CD4-positive, alpha-beta T cell (primary cell): ENCODE results near the gene FAM177B. TPM values are rescaled to one million over a fixed set of nuclear protein-coding genes. Genes with fewer than 3 reads are reported as not detected.

Experiments used
- ATAC-seq: fragments of 200-7000 bp; cut with Tn5 transposase; one replicate; pipeline ENCODE4 v1.10.0; 2022; ENCODE audit warnings: mild to moderate bottlenecking; ENCODE audit not compliant: poor library complexity
- CTCF ChIA-PET: fragments of 350-600 bp; sonication (Branson Sonifier 250); formaldehyde crosslinking; loops from one replicate; lab custom pipeline; 2021; ENCODE audit warnings: antibody characterized with exemption, inconsistent platforms; lab: Charles Lee
- POLR2A ChIA-PET: fragments of 350-600 bp; sonication (Branson Sonifier 250); formaldehyde crosslinking; loops from one replicate; lab custom pipeline; 2021; ENCODE audit warnings: antibody characterized with exemption, inconsistent platforms; lab: Charles Lee
- DNase-seq, 14 experiments: peaks; one replicate each; pipeline ENCODE4 v3.0.0-alpha.2; 2013 to 2020; ENCODE audit warnings: mixed read lengths in 2 of 14
- H3K27ac ChIP-seq, 2 donors: one replicate each; pipeline versions ENCODE4 v1.5.1 to v1.7.0; 2013; ENCODE audit warnings: low read length in 2 of 2, low read depth in 1 of 2, mild to moderate bottlenecking in 1 of 2
- H3K27me3 ChIP-seq, 2 experiments: 1 replicate in 1 of 2; 2 replicates in 1 of 2; pipeline versions ENCODE4 v1.6.1 to v1.7.0; 2013; ENCODE audit warnings: low read length in 2 of 2, control low read depth in 1 of 2, mild to moderate bottlenecking in 1 of 2, moderate library complexity in 1 of 2; ENCODE audit not compliant: insufficient read depth in 2 of 2, control insufficient read depth in 1 of 2
- H3K36me3 ChIP-seq: one replicate; pipeline ENCODE4 v1.6.1; 2013; ENCODE audit warnings: low read length, control low read depth; ENCODE audit not compliant: insufficient read depth
- H3K4me1 ChIP-seq: one replicate; pipeline ENCODE4 v1.6.1; 2013; ENCODE audit warnings: low read length, control low read depth; ENCODE audit not compliant: insufficient read depth
- H3K4me3 ChIP-seq: one replicate; pipeline ENCODE4 v1.5.1; 2013; ENCODE audit warnings: mild to moderate bottlenecking, low read length, moderate library complexity
- H3K9me3 ChIP-seq, 2 experiments: 1 replicate in 1 of 2; 2 replicates in 1 of 2; pipeline versions ENCODE4 v1.6.1 to v1.7.0; 2013; ENCODE audit warnings: low read length in 2 of 2, mild to moderate bottlenecking in 2 of 2, control low read depth in 1 of 2, moderate library complexity in 1 of 2; ENCODE audit not compliant: control insufficient read depth in 1 of 2, insufficient read depth in 1 of 2
- H3K27ac Mint-ChIP-seq: one replicate; pipeline ENCODE4 v1.8.0; 2020; ENCODE audit warnings: mixed read lengths
- H3K27me3 Mint-ChIP-seq: one replicate; pipeline ENCODE4 v1.8.0; 2021; ENCODE audit warnings: mixed read lengths
- H3K36me3 Mint-ChIP-seq: one replicate; pipeline ENCODE4 v1.8.0; 2021; ENCODE audit warnings: low read depth, mixed read lengths
- H3K4me1 Mint-ChIP-seq: one replicate; pipeline ENCODE4 v1.8.0; 2021; ENCODE audit warnings: low read depth, mixed read lengths
- H3K4me3 Mint-ChIP-seq: one replicate; pipeline ENCODE4 v1.8.0; 2020; ENCODE audit warnings: mild to moderate bottlenecking, mixed read lengths
- H3K9me3 Mint-ChIP-seq: one replicate; pipeline ENCODE4 v1.8.0; 2020; ENCODE audit warnings: mixed read lengths
- CTCF ChIP-seq: fragments of 200-600 bp; IDR thresholded peaks from one replicate; pipeline ENCODE4 v1.8.0; 2022; ENCODE audit warnings: antibody characterized with exemption, mild to moderate bottlenecking
- intact Hi-C, 2 experiments: fragments of 100-400 bp; cut with DNase I in 1 of 2; cut with micrococcal nuclease in 1 of 2; formaldehyde crosslinking; loops; one replicate each; pipeline versions ENCODE4 v1.15.1 to v1.9.0; 2023 to 2025; cut with DNase I, micrococcal nuclease
- total RNA-seq, 174 experiments: library from RNA in 2 of 174; stranded (reverse) in 2 of 174; gene quantifications; one replicate each; pipeline ENCODE4 v1.2.3 and lab custom pipeline; 2021 to 2026

FAM177B gene
- total RNA-seq, 2 experiments from 2014 or later, result not detected

- Mint-ChIP-seq H3K27ac (no peak overlapping the region), H3K36me3 (no peaks in the 10 kb centered on the region), H3K9me3 (no peaks in the 10 kb centered on the region), H3K4me3 (no peak overlapping the region), H3K4me1 (no peaks in the 10 kb centered on the region), H3K27me3 (peaks cover 9% of the 10 kb centered on the region)
- Histone ChIP-seq H3K9me3 (no peaks in the 10 kb centered on the region), H3K27ac (no peak overlapping the region), H3K4me3 (no peak overlapping the region), H3K4me1 (peaks cover 6% of the 10 kb centered on the region), H3K36me3 (no peaks in the 10 kb centered on the region), H3K27me3 (no peaks in the 10 kb centered on the region)
- ChIA-PET POLR2A (interaction anchor here (0.5 kb wide), 1 partner anchor 25 kb away, joined by 5 read pairs; no protein-coding TSS in a partner anchor), CTCF (no interaction called here)
- ATAC-seq (no peak), DNase-seq (peak in 1 of 14 experiments; percentile 5)
- no peak for TF ChIP-seq CTCF
- intact Hi-C loops, result no loop called here
Measured at GRCh38 chr1:222798975-222799374, 62.0 kb downstream of the FAM177B start.

Other genes starting within 250 kb of the FAM177B start
- under 1 TPM; 0.22 to 0.77 TPM for gene HHIPL2, start 189.1 kb upstream of the FAM177B start, total RNA-seq
- gene TAF1A, start 147.3 kb upstream of the FAM177B start, total RNA-seq, result 1 to 10 TPM; 3.3 to 4.1 TPM
- 100 to 1,000 TPM; 123 to 135 TPM for gene MIA3, start 119.1 kb upstream of the FAM177B start, total RNA-seq
- gene AIDA, start 24.7 kb upstream of the FAM177B start, total RNA-seq, result 10 to 100 TPM; 23.6 to 25.1 TPM
- 10 to 100 TPM; 51.3 to 52.3 TPM for gene BROX, start 24.6 kb upstream of the FAM177B start, total RNA-seq
- gene DISP1, start 77.8 kb downstream of the FAM177B start, total RNA-seq, result 1 to 10 TPM; 1.4 to 1.6 TPM